CD4-positive, alpha-beta T cell (primary cell): ENCODE measurements around the gene PDLIM5. TPM values are rescaled to one million over a fixed set of nuclear protein-coding genes. Genes with fewer than 3 reads are reported as not detected.

Experiments used
- ATAC-seq: fragments of 200-7000 bp; cut with Tn5 transposase; one replicate; pipeline ENCODE4 v1.10.0; 2022; ENCODE audit warnings: mild to moderate bottlenecking; ENCODE audit not compliant: poor library complexity
- CTCF ChIA-PET: fragments of 350-600 bp; sonication (Branson Sonifier 250); formaldehyde crosslinking; loops from one replicate; lab custom pipeline; 2021; ENCODE audit warnings: antibody characterized with exemption, inconsistent platforms; lab: Charles Lee
- POLR2A ChIA-PET: fragments of 350-600 bp; sonication (Branson Sonifier 250); formaldehyde crosslinking; loops from one replicate; lab custom pipeline; 2021; ENCODE audit warnings: antibody characterized with exemption, inconsistent platforms; lab: Charles Lee
- DNase-seq, 14 experiments: peaks; one replicate each; pipeline ENCODE4 v3.0.0-alpha.2; 2013 to 2020; ENCODE audit warnings: mixed read lengths in 2 of 14
- H3K27ac ChIP-seq, 2 donors: one replicate each; pipeline versions ENCODE4 v1.5.1 to v1.7.0; 2013; ENCODE audit warnings: low read length in 2 of 2, low read depth in 1 of 2, mild to moderate bottlenecking in 1 of 2
- H3K27me3 ChIP-seq, 2 experiments: 1 replicate in 1 of 2; 2 replicates in 1 of 2; pipeline versions ENCODE4 v1.6.1 to v1.7.0; 2013; ENCODE audit warnings: low read length in 2 of 2, control low read depth in 1 of 2, mild to moderate bottlenecking in 1 of 2, moderate library complexity in 1 of 2; ENCODE audit not compliant: insufficient read depth in 2 of 2, control insufficient read depth in 1 of 2
- H3K36me3 ChIP-seq: one replicate; pipeline ENCODE4 v1.6.1; 2013; ENCODE audit warnings: low read length, control low read depth; ENCODE audit not compliant: insufficient read depth
- H3K4me1 ChIP-seq: one replicate; pipeline ENCODE4 v1.6.1; 2013; ENCODE audit warnings: low read length, control low read depth; ENCODE audit not compliant: insufficient read depth
- H3K4me3 ChIP-seq: one replicate; pipeline ENCODE4 v1.5.1; 2013; ENCODE audit warnings: mild to moderate bottlenecking, low read length, moderate library complexity
- H3K9me3 ChIP-seq, 2 experiments: 1 replicate in 1 of 2; 2 replicates in 1 of 2; pipeline versions ENCODE4 v1.6.1 to v1.7.0; 2013; ENCODE audit warnings: low read length in 2 of 2, mild to moderate bottlenecking in 2 of 2, control low read depth in 1 of 2, moderate library complexity in 1 of 2; ENCODE audit not compliant: control insufficient read depth in 1 of 2, insufficient read depth in 1 of 2
- H3K27ac Mint-ChIP-seq: one replicate; pipeline ENCODE4 v1.8.0; 2020; ENCODE audit warnings: mixed read lengths
- H3K27me3 Mint-ChIP-seq: one replicate; pipeline ENCODE4 v1.8.0; 2021; ENCODE audit warnings: mixed read lengths
- H3K36me3 Mint-ChIP-seq: one replicate; pipeline ENCODE4 v1.8.0; 2021; ENCODE audit warnings: low read depth, mixed read lengths
- H3K4me1 Mint-ChIP-seq: one replicate; pipeline ENCODE4 v1.8.0; 2021; ENCODE audit warnings: low read depth, mixed read lengths
- H3K4me3 Mint-ChIP-seq: one replicate; pipeline ENCODE4 v1.8.0; 2020; ENCODE audit warnings: mild to moderate bottlenecking, mixed read lengths
- H3K9me3 Mint-ChIP-seq: one replicate; pipeline ENCODE4 v1.8.0; 2020; ENCODE audit warnings: mixed read lengths
- intact Hi-C, 2 experiments: fragments of 100-400 bp; cut with DNase I in 1 of 2; cut with micrococcal nuclease in 1 of 2; formaldehyde crosslinking; loops; one replicate each; pipeline versions ENCODE4 v1.15.1 to v1.9.0; 2023 to 2025; cut with DNase I, micrococcal nuclease
- total RNA-seq, 174 experiments: library from RNA in 2 of 174; stranded (reverse) in 2 of 174; gene quantifications; one replicate each; pipeline ENCODE4 v1.2.3 and lab custom pipeline; 2021 to 2026
- TF ChIP-seq, protein P1 (sequence below): fragments of 200-600 bp; IDR thresholded peaks from one replicate; pipeline ENCODE4 v1.8.0; 2022; ENCODE audit warnings: antibody characterized with exemption, mild to moderate bottlenecking

Gene PDLIM5
- total RNA-seq, 2 experiments from 2014 or later = 23.0 to 23.1 TPM

DNA sequence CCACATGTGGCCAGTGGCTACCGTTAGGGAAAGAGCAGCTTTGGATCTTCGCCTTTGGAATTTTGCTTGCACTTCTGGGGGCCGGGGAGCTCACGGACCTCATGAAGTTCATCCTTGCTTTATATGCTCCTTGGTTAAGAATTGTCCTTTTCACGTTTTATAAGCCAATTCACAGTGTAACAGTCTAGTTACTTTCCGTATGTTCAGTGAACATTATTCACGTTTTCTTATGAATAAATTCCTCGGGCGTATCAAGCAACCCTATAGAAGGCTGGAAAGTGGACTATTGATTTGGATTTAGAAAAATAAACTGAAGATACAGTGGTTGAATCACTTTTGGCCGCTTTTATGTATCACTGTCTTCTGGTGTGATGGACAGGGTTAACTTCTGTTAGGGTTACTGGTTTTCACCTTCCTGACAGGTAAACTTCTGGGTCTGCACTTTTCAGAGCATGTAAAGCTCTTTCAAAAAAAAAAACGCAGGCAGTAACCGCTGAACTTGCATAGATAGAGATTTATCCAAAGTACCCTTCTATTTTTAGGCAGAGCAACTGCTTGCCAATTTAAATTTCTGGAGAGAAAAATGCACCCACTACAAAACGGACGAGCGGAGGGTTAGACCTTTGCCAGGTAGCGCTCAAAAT is 569 bp upstream of the PDLIM5 start:
- H3K4me1 Mint-ChIP-seq = peaks cover 41% of the 10 kb centered on the region
- no peak for ATAC-seq
- peaks cover 34% of the 10 kb centered on the region for H3K27me3 Mint-ChIP-seq
- H3K36me3 ChIP-seq = no peaks in the 10 kb centered on the region
- no peak overlapping the region for H3K27ac ChIP-seq
- H3K4me3 ChIP-seq = peak overlapping the region; percentile 81
- H3K9me3 ChIP-seq = no peaks in the 10 kb centered on the region
- H3K27ac Mint-ChIP-seq = peak overlapping the region; percentile 74
- H3K4me1 ChIP-seq = peaks cover 20% of the 10 kb centered on the region
- peak in 1 of 14 experiments; percentile 14 for DNase-seq
- intact Hi-C loops = loop anchor here in 1 of 2 experiments (5.0 kb wide), 1 partner anchor 244 kb away; the partner anchor contains the start of gene SMARCAD1
- ChIA-PET CTCF (interaction anchor here (2.1 kb wide), 1 partner anchor 44 kb away, joined by 7 read pairs; no protein-coding TSS in a partner anchor), POLR2A (no interaction called here)
- H3K27me3 ChIP-seq = peaks cover 4 to 16% of the 10 kb centered on the region in 2 experiments
- no peaks in the 10 kb centered on the region for H3K36me3 Mint-ChIP-seq
- peak overlapping the region; percentile 89 for H3K4me3 Mint-ChIP-seq
- H3K9me3 Mint-ChIP-seq = no peaks in the 10 kb centered on the region
- TF ChIP-seq, protein P1, sequence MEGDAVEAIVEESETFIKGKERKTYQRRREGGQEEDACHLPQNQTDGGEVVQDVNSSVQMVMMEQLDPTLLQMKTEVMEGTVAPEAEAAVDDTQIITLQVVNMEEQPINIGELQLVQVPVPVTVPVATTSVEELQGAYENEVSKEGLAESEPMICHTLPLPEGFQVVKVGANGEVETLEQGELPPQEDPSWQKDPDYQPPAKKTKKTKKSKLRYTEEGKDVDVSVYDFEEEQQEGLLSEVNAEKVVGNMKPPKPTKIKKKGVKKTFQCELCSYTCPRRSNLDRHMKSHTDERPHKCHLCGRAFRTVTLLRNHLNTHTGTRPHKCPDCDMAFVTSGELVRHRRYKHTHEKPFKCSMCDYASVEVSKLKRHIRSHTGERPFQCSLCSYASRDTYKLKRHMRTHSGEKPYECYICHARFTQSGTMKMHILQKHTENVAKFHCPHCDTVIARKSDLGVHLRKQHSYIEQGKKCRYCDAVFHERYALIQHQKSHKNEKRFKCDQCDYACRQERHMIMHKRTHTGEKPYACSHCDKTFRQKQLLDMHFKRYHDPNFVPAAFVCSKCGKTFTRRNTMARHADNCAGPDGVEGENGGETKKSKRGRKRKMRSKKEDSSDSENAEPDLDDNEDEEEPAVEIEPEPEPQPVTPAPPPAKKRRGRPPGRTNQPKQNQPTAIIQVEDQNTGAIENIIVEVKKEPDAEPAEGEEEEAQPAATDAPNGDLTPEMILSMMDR = no peak

DNA sequence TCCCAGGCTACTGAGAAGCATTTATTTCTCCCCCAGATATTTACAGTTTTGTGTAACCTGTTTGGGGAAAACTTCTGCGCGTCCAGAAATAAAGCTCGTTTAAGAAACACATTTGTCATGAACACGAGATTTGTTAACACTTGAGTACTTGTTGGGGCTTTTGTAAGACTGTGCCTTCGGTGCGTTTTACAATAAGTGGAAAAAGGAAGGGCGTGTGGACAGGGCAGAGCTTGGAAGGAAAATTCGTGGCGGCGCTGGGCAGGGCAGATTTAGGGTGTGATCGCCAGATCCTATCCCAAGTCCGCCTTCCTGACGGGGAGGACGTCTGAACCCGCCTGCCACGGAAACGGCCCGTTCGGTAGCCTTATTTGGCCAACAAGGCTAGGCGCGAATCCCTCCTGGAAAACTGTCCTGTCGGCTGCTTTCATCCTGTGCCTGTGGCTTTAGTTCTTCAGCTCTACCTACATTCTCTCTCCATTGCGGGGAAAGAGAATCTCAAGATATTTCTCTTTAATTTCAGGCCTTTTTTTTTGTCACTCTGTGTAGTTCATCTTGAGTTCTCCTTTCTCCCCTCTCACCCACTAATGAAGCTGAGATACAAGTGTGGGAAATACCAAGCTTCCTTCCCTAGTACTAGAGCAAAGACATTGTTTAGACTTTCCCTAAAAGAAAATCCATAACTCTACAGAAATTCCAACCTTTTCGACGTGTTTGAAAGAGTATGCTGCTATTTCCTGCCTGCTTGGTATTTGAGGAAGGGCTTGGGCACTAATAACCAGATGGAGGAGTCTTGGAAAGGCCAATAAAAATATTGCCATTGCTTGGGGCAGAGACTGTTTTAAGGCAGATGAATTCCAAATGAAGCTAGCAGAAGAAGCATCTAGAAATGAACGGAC is 982 bp downstream of the PDLIM5 start:
- Mint-ChIP-seq H3K27me3 (peaks cover 20% of the 10 kb centered on the region), H3K4me3 (peak overlapping the region; percentile 89), H3K4me1 (peaks cover 44% of the 10 kb centered on the region), H3K27ac (peak overlapping the region; percentile 69), H3K36me3 (no peaks in the 10 kb centered on the region), H3K9me3 (no peaks in the 10 kb centered on the region)
- H3K27ac ChIP-seq = no peak overlapping the region
- H3K27me3 ChIP-seq = peaks cover 4 to 10% of the 10 kb centered on the region in 2 experiments
- intact Hi-C loops = loop anchor here in 1 of 2 experiments (5.0 kb wide), 1 partner anchor 245 kb away; the partner anchor contains the start of gene SMARCAD1
- H3K9me3 ChIP-seq = no peaks in the 10 kb centered on the region
- ChIA-PET CTCF (interaction anchor here (0.8 to 2.1 kb wide), 2 partner anchors 11 to 45 kb away, joined by 3 to 7 read pairs; no protein-coding TSS in a partner anchor), POLR2A (interaction anchor here (0.6 to 0.9 kb wide), 2 partner anchors 8 to 12 kb away, joined by 3 to 4 read pairs; no protein-coding TSS in a partner anchor)
- DNase-seq = peak in 5 of 14 experiments; percentile 3 to 40 (median 29)
- H3K36me3 ChIP-seq = no peaks in the 10 kb centered on the region
- peaks cover 20% of the 10 kb centered on the region for H3K4me1 ChIP-seq
- TF ChIP-seq, protein P1 = no peak
- peak overlapping the region; percentile 81 for H3K4me3 ChIP-seq
- no peak for ATAC-seq

DNA sequence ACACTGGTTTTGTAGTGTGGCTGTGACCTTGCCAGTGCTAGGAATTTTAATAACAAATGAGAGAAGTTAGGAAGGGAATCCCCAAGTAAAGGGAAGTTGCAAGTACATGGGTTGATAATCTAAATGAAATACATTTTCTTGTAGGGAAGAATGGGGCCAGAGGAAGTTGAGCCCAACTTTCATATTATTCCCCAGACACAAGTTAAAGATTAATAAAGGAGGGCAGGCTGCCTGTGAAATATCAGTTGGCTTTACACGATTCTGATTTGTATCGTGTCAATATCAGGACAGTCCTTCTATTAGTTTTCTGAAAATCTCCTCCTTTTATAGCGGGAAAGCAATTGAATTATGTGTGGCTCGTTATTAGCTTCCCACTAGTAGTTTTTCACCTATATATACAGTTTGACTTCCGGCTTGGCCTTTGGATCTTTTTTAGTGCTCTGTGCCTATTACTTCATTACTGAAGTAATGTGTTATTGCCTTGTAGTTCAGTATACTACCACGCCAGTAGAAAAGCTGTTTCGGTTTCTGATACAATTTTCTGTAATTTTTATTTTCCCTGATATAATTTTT is 1.7 kb downstream of the PDLIM5 start:
- Mint-ChIP-seq H3K27ac (peak overlapping the region; percentile 69), H3K4me1 (peaks cover 47% of the 10 kb centered on the region), H3K27me3 (peaks cover 12% of the 10 kb centered on the region)

More for the DNA sequence above, 1.7 kb downstream of the PDLIM5 start:
- H3K36me3 ChIP-seq = no peaks in the 10 kb centered on the region
- TF ChIP-seq, protein P1 = no peak
- ATAC-seq (no peak), DNase-seq (peak in 1 of 14 experiments; percentile 14)
- Mint-ChIP-seq H3K4me3 (peak overlapping the region; percentile 89), H3K36me3 (no peaks in the 10 kb centered on the region), H3K9me3 (no peaks in the 10 kb centered on the region)
- ChIA-PET POLR2A (no interaction called here), CTCF (no interaction called here)
- no peak overlapping the region for H3K4me3 ChIP-seq
- H3K4me1 ChIP-seq = peaks cover 20% of the 10 kb centered on the region
- no peaks in the 10 kb centered on the region for H3K9me3 ChIP-seq
- intact Hi-C loops = loop anchor here in 1 of 2 experiments (5.0 kb wide), 1 partner anchor 246 kb away; the partner anchor contains the start of gene SMARCAD1
- H3K27me3 ChIP-seq = peaks cover 4 to 6% of the 10 kb centered on the region in 2 experiments
- no peak overlapping the region for H3K27ac ChIP-seq
